H1 (cell line): ENCODE results near the gene TCF7. TPM values are rescaled to one million over a fixed set of nuclear protein-coding genes. Genes with fewer than 3 reads are reported as not detected.

Experiments
- CTCF ChIA-PET: fragments of 300-600 bp; sonication (Branson Sonifier 250); formaldehyde crosslinking; loops from one replicate; lab custom pipeline; 2021; ENCODE audit not compliant: partially characterized antibody; lab: Charles Lee
- POLR2A ChIA-PET: fragments of 300-600 bp; sonication (Branson Sonifier 250); formaldehyde crosslinking; loops from one replicate; lab custom pipeline; 2021; ENCODE audit warnings: inconsistent platforms; ENCODE audit not compliant: partially characterized antibody; lab: Charles Lee
- DNase-seq, 2 experiments: peaks; one replicate each; pipeline versions ENCODE4 v3.0.0 to v3.0.0-alpha.2; 2010 to 2022; ENCODE audit warnings: low spot score in 2 of 2, low read depth in 1 of 2, mixed read lengths in 1 of 2
- FAIRE-seq: peaks from 2 replicates; lab custom pipeline; 2011; peaks lifted over from hg19 to GRCh38; lab: Jason Lieb, UNC
- H2AFZ ChIP-seq: 2 replicates; pipeline ENCODE4 v1.8.1; 2012; ENCODE audit warnings: low read length, inconsistent platforms
- H2AK5ac ChIP-seq: 2 replicates; pipeline ENCODE4 v1.6.1; 2013; ENCODE audit warnings: low read depth, low read length
- H2BK120ac ChIP-seq: replicated peaks from 2 replicates; pipeline ENCODE3; 2013; ENCODE audit warnings: low read depth, low read length, inconsistent platforms
- H2BK12ac ChIP-seq: 2 replicates; pipeline ENCODE4 v1.6.1; 2013; ENCODE audit warnings: low read depth, low read length
- H2BK15ac ChIP-seq: 2 replicates; pipeline ENCODE4 v1.6.1; 2013; ENCODE audit warnings: low read length
- H2BK20ac ChIP-seq: 2 replicates; pipeline ENCODE4 v1.6.1; 2013; ENCODE audit warnings: low read length
- H2BK5ac ChIP-seq: 2 replicates; pipeline ENCODE4 v1.6.1; 2013; ENCODE audit warnings: low read depth, low read length
- H3K14ac ChIP-seq: 2 replicates; pipeline ENCODE4 v1.6.1; 2013; ENCODE audit warnings: inconsistent platforms; ENCODE audit not compliant: insufficient read length
- H3K18ac ChIP-seq: 2 replicates; pipeline ENCODE4 v1.6.1; 2013; ENCODE audit warnings: low read length; ENCODE audit errors: extremely low read depth
- H3K23ac ChIP-seq: 2 replicates; pipeline ENCODE4 v1.6.1; 2013; ENCODE audit warnings: inconsistent platforms; ENCODE audit not compliant: insufficient read length
- H3K23me2 ChIP-seq: 2 replicates; pipeline ENCODE4 v1.6.1; 2013; ENCODE audit warnings: low read depth, low read length
- H3K27ac ChIP-seq: 2 replicates; pipeline ENCODE4 v1.6.1; 2011; ENCODE audit warnings: low read depth, low read length, inconsistent platforms
- H3K27me3 ChIP-seq, 4 experiments: replicated peaks in 1 of 4; 1 replicate in 1 of 4; 2 replicates in 3 of 4; pipeline versions ENCODE4 v1.6.1 to v1.8.1; 2011 to 2013; ENCODE audit warnings: low read length in 3 of 4, mild to moderate bottlenecking in 3 of 4, inconsistent platforms in 2 of 4, mixed read lengths in 2 of 4, moderate library complexity in 1 of 4; ENCODE audit not compliant: control insufficient read depth in 3 of 4, insufficient read depth in 3 of 4; ENCODE audit errors: extremely low read depth in 1 of 4
- H3K36me3 ChIP-seq, 4 experiments: 2 replicates each; pipeline versions ENCODE4 v1.6.1 to v1.8.1; 2011 to 2013; ENCODE audit warnings: mild to moderate bottlenecking in 4 of 4, low read length in 3 of 4, moderate library complexity in 2 of 4, control low read depth in 1 of 4, inconsistent platforms in 1 of 4; ENCODE audit not compliant: insufficient read depth in 4 of 4, control insufficient read depth in 2 of 4
- H3K4ac ChIP-seq: replicated peaks from 2 replicates; pipeline ENCODE3; 2013; ENCODE audit warnings: low read length, low read depth, mixed read lengths, inconsistent platforms; ENCODE audit not compliant: insufficient read length
- H3K4me1 ChIP-seq, 4 experiments: replicated peaks in 1 of 4; 1 replicate in 1 of 4; 2 replicates in 3 of 4; pipeline versions ENCODE4 v1.6.1 to v1.8.1; 2011 to 2013; ENCODE audit warnings: low read length in 3 of 4, inconsistent platforms in 2 of 4, mixed read lengths in 1 of 4; ENCODE audit not compliant: insufficient read depth in 4 of 4, control insufficient read depth in 3 of 4
- H3K4me2 ChIP-seq, 2 experiments: 2 replicates each; pipeline versions ENCODE4 v1.6.1 to v1.8.1; 2011 to 2013; ENCODE audit warnings: low read depth in 2 of 2, low read length in 2 of 2, control low read depth in 1 of 2, inconsistent platforms in 1 of 2, mild to moderate bottlenecking in 1 of 2; ENCODE audit not compliant: insufficient read depth in 1 of 2
- H3K4me3 ChIP-seq, 4 experiments: fragments of 200-600, 300-600 bp in 1 of 4; sonication (generic), shearing (Covaris generic), sonication (Bioruptor Twin) in 1 of 4; 2 replicates each; pipeline versions ENCODE4 v1.5.1 to v1.8.1; 2011 to 2016; ENCODE audit warnings: low read length in 4 of 4, low read depth in 3 of 4, control low read depth in 2 of 4, inconsistent platforms in 2 of 4, mild to moderate bottlenecking in 2 of 4, mixed read lengths in 1 of 4, moderate library complexity in 1 of 4; ENCODE audit not compliant: insufficient read depth in 2 of 4; ENCODE audit errors: extremely low read depth in 1 of 4
- H3K56ac ChIP-seq: replicated peaks from 2 replicates; pipeline ENCODE3; 2013; ENCODE audit warnings: low read depth, mild to moderate bottlenecking, mixed read lengths, low read length, inconsistent platforms; ENCODE audit not compliant: insufficient read length
- H3K79me1 ChIP-seq: 2 replicates; pipeline ENCODE4 v1.6.1; 2013; ENCODE audit warnings: low read depth, low read length, control low read depth
- H3K79me2 ChIP-seq, 2 experiments: 2 replicates each; pipeline versions ENCODE4 v1.6.1 to v1.8.1; 2012 to 2013; ENCODE audit warnings: low read length in 2 of 2, mild to moderate bottlenecking in 2 of 2, inconsistent platforms in 1 of 2; ENCODE audit not compliant: insufficient read depth in 2 of 2, control insufficient read depth in 1 of 2
- H3K9ac ChIP-seq, 4 experiments: replicated peaks in 1 of 4; 1 replicate in 1 of 4; 2 replicates in 3 of 4; pipeline versions ENCODE4 v1.6.1 to v1.8.1; 2011 to 2013; ENCODE audit warnings: low read depth in 3 of 4, low read length in 3 of 4, control low read depth in 2 of 4, mild to moderate bottlenecking in 2 of 4, moderate library complexity in 2 of 4, inconsistent platforms in 1 of 4; ENCODE audit errors: extremely low read depth in 1 of 4
- H3K9me3 ChIP-seq, 2 experiments: 2 replicates each; pipeline versions ENCODE4 v1.6.1 to v1.8.1; 2012 to 2013; ENCODE audit warnings: mild to moderate bottlenecking in 2 of 2, moderate library complexity in 2 of 2, control low read depth in 1 of 2, inconsistent platforms in 1 of 2, low read depth in 1 of 2, low read length in 1 of 2, mixed read lengths in 1 of 2; ENCODE audit not compliant: insufficient read depth in 2 of 2
- H4K20me1 ChIP-seq, 2 experiments: replicated peaks in 1 of 2; 2 replicates each; pipeline versions ENCODE3 to v1.8.1; 2011 to 2013; ENCODE audit warnings: inconsistent platforms in 2 of 2, low read length in 2 of 2, mild to moderate bottlenecking in 1 of 2; ENCODE audit not compliant: insufficient read depth in 2 of 2, control insufficient read depth in 1 of 2
- H4K5ac ChIP-seq: 2 replicates; pipeline ENCODE4 v1.6.1; 2013; ENCODE audit warnings: low read length, low read depth, mixed read lengths, inconsistent platforms; ENCODE audit not compliant: insufficient read length
- H4K8ac ChIP-seq: 2 replicates; pipeline ENCODE4 v1.8.0; 2013; ENCODE audit warnings: mild to moderate bottlenecking, moderate library complexity, low read length, inconsistent platforms; ENCODE audit not compliant: insufficient read depth; ENCODE audit errors: extremely low read depth
- H4K91ac ChIP-seq: replicated peaks from 2 replicates; pipeline ENCODE3; 2013; ENCODE audit warnings: low read length, mixed read lengths, inconsistent platforms; ENCODE audit not compliant: insufficient read length
- ASH2L ChIP-seq: fragments of 200-600, 300-600 bp; sonication (generic); IDR thresholded peaks from one replicate; pipeline ENCODE4 v1.7.1; 2017; ENCODE audit warnings: low read length
- BCL11A ChIP-seq, 2 experiments: IDR thresholded peaks; one replicate each; pipeline ENCODE4 v1.6.1; 2011; ENCODE audit warnings: low read depth in 2 of 2, low read length in 2 of 2, mild to moderate bottlenecking in 2 of 2
- CBX5 ChIP-seq: fragments of 300-800, 300-1000 bp; sonication (generic); IDR thresholded peaks from 2 replicates; pipeline ENCODE4 v1.7.1; 2016; ENCODE audit warnings: antibody characterized with exemption, low read length, low read depth
- EZH2 ChIP-seq: fragments of 200-600 bp; sonication (generic); IDR thresholded peaks from 2 replicates; pipeline ENCODE4 v1.7.1; 2012; ENCODE audit warnings: low read depth, mild to moderate bottlenecking, moderate library complexity, low read length, inconsistent platforms; ENCODE audit not compliant: severe bottlenecking
- HDAC2 ChIP-seq, 2 experiments: fragments of 300-600 bp in 1 of 2; sonication (generic) in 1 of 2; IDR thresholded peaks; 2 replicates each; pipeline ENCODE4 v1.6.1; 2011 to 2012; ENCODE audit warnings: low read depth in 2 of 2, low read length in 2 of 2, mild to moderate bottlenecking in 2 of 2, moderate library complexity in 2 of 2, borderline replicate concordance in 1 of 2, inconsistent platforms in 1 of 2
- JUND ChIP-seq: IDR thresholded peaks from 2 replicates; pipeline ENCODE4 v1.6.1; 2011; ENCODE audit warnings: mild to moderate bottlenecking, improper control_type of control experiment, low read length
- KDM5A ChIP-seq: fragments of 200-600 bp; IDR thresholded peaks from 2 replicates; pipeline ENCODE4 v1.7.1; 2012; ENCODE audit warnings: mild to moderate bottlenecking, low read length, inconsistent platforms, mixed read lengths
- POLR2AphosphoS5 ChIP-seq: IDR thresholded peaks from 2 replicates; pipeline ENCODE4 v1.6.1; 2011; ENCODE audit warnings: low read depth, low read length
- POU5F1 ChIP-seq: IDR thresholded peaks from 2 replicates; pipeline ENCODE4 v1.6.1; 2011; ENCODE audit warnings: low read depth, mild to moderate bottlenecking, low read length, moderate library complexity
- RFX5 ChIP-seq: IDR thresholded peaks from 2 replicates; pipeline ENCODE4 v1.6.1; 2011; ENCODE audit warnings: low read depth, low read length, improper control_type of control experiment, borderline replicate concordance
- SIX5 ChIP-seq: IDR thresholded peaks from 2 replicates; pipeline ENCODE4 v1.6.1; 2011; ENCODE audit warnings: mild to moderate bottlenecking, low read depth, low read length
- SUZ12 ChIP-seq: fragments of 200-600 bp; sonication (generic); IDR thresholded peaks from 2 replicates; pipeline ENCODE4 v1.6.1; 2012; ENCODE audit warnings: mild to moderate bottlenecking, inconsistent platforms, low read length, moderate library complexity, mixed read lengths
- YY1 ChIP-seq: IDR thresholded peaks from 2 replicates; pipeline ENCODE4 v1.6.1; 2011; ENCODE audit warnings: low read depth, mild to moderate bottlenecking, low read length
- WGBS, 2 experiments: shearing (Covaris generic) in 1 of 2; methylation state at CpG; one replicate each; pipeline versions ENCODE4 v1.1.6 to v1.1.7; 2013 to 2015; ENCODE audit warnings: low lambda C conversion rate in 2 of 2, mixed read lengths in 2 of 2, inconsistent platforms in 1 of 2, low coverage in 1 of 2, missing lambda C conversion rate in 1 of 2; ENCODE audit not compliant: insufficient replicate concordance in 2 of 2, insufficient coverage in 1 of 2, insufficient read length in 1 of 2; ENCODE audit errors: extremely low coverage in 1 of 2, missing lambda C conversion rate in 1 of 2; 5-methylcytosine and 5-hydroxymethylcytosine counted together
- polyA plus RNA-seq, 7 experiments: library from polyadenylated mRNA; depleted of rRNA in 3 of 7; stranded (reverse) in 5 of 7; unstranded in 2 of 7; fragments of >200 nt in 5 of 7; fragments of 200-250 nt in 2 of 7; gene quantifications; 1 replicate in 5 of 7; 2 replicates in 1 of 7; 4 replicates in 1 of 7; pipeline versions ENCODE4 v1.2.1 to v1.2.3, GENCODE V29; 2011 to 2013; ENCODE audit warnings: missing spikeins in 2 of 7, mixed read lengths in 2 of 7
- total RNA-seq: library from RNA; stranded (reverse); fragmentation: NEBNext Ultra II Directional; extraction: Animal tissue kit (Norgen Biotek cat#: 25700); gene quantifications from 2 replicates; pipeline ENCODE4 v1.2.1, GENCODE V29; 2021

The TCF7 gene
- total and polyA plus RNA-seq, 2 of the 8 experiments (the other 6 are each of a cell fraction or from before 2014, with no cell fraction given): 4.7 to 8.5 TPM

- H3K14ac ChIP-seq: no peak overlapping the region
- no peak overlapping the region for H2BK12ac ChIP-seq
- H4K91ac ChIP-seq: no peak overlapping the region
- no peak overlapping the region for H3K23ac ChIP-seq
- H2BK20ac ChIP-seq: no peak overlapping the region
- no peaks in the 10 kb centered on the region for H3K79me1 ChIP-seq
- no peaks in the 10 kb centered on the region for H3K36me3 ChIP-seq
- H3K79me2 ChIP-seq: no peaks in the 10 kb centered on the region
- H4K20me1 ChIP-seq: no peaks in the 10 kb centered on the region
- H3K9me3 ChIP-seq: no peaks in the 10 kb centered on the region
- no peak overlapping the region for H3K27ac ChIP-seq
- H3K4me2 ChIP-seq: no peak overlapping the region
- H3K4ac ChIP-seq: no peak overlapping the region
- H4K5ac ChIP-seq: no peak overlapping the region
- FAIRE-seq: no peak
- H2BK120ac ChIP-seq: no peak overlapping the region
- CTCF ChIA-PET: interaction anchor here (0.6 to 3.4 kb wide), 7 partner anchors 9 to 82 kb away, joined by 3 to 25 read pairs (median 5); no protein-coding TSS in a partner anchor
- no peak overlapping the region for H3K18ac ChIP-seq
- POLR2A ChIA-PET: no interaction called here
- H2BK15ac ChIP-seq: no peak overlapping the region
- no peaks in the 10 kb centered on the region for H3K27me3 ChIP-seq
- H3K56ac ChIP-seq: no peak overlapping the region
- H3K9ac ChIP-seq: no peak overlapping the region
- no peaks in the 10 kb centered on the region for H3K23me2 ChIP-seq
- no peak for DNase-seq
- no peak overlapping the region for H2BK5ac ChIP-seq
- WGBS, 2 experiments: 78% methylated on average over 8 of the region's 8 CpGs; no CpG with 5 or more reads in 1 of the 2 experiments
- no peak overlapping the region for H4K8ac ChIP-seq
- no peak overlapping the region for H3K4me3 ChIP-seq
- no peak overlapping the region for H2AFZ ChIP-seq
- TF ChIP-seq SUZ12: no peak
- no peak for TF ChIP-seq JUND
- no peak for TF ChIP-seq POU5F1
- no peak for TF ChIP-seq ASH2L
- TF ChIP-seq KDM5A: no peak
- TF ChIP-seq RFX5: no peak
- no peak for TF ChIP-seq CBX5
- TF ChIP-seq POLR2AphosphoS5: no peak
- no peak for TF ChIP-seq YY1
- TF ChIP-seq EZH2: no peak
- TF ChIP-seq SIX5: no peak
- no peak for TF ChIP-seq BCL11A (IDR thresholded peaks at IDR 0.05; ENCODE audit: low read depth in 2 of 2, low read length in 2 of 2)
- no peak for TF ChIP-seq HDAC2 (IDR thresholded peaks at IDR 0.05; ENCODE audit: borderline replicate concordance in 1 of 2, low read depth in 2 of 2, low read length in 2 of 2)
- no peaks in the 10 kb centered on the region for H3K4me1 ChIP-seq
- H2AK5ac ChIP-seq: no peak overlapping the region
These were observed 36.4 kb upstream of the TCF7 start for GRCh38 chr5:134077926-134078580.
